ENCODE measurements around the gene IER3. TPM values are rescaled to one million over a fixed set of nuclear protein-coding genes. Genes with fewer than 3 reads are reported as not detected.

Gene IER3
- polyA plus RNA-seq, 1 of the 3 experiments (the other 2 are of a cell fraction), result 12.9 TPM

DNA sequence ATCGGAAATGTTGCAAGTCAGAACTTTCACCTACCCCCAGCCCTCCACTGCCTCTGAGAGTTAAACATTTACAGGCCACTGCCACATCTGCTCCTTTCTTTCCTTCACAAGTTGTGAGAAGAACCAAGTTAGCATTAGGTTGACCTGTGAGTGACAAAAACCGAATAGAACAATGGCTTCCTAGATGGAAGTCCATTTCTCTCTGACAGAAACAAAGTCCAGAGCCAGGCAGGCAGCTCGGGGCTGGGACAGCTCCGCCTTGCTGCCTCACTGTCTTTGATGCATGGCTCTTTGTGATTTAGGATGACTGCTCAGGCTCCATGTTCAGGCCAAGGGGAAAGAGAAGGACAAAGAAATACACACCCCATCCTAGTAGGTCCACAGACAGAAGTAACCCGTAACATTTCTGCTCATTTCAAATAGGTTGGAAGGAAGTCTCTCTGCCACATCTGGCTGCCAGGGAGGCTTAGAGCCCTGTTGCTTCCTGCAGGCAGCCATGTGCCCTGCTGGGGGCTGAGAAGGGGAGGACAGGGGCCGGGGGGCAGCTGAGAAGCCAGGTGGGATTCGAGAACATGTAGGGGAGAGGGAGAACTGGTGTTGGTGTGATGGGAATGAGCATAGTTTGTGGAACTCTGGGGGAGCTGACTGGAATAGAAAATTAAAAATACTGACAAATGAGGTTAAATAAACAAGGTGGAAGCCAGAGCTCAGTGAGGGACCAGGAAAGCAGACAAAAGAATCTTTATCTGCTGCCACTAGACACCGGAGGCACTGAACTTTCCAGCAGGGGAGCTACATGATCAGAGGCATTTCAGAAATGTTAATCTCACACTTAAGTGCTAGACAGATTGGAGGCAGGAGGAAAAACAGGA, 19.5 kb upstream of the IER3 start:
- no peak for DNase-seq
- H3K79me2 ChIP-seq (ENCODE audit: insufficient read depth), result no peaks in the 10 kb centered on the region
- H2AFZ ChIP-seq (ENCODE audit: low read depth), result peak overlapping the region; percentile 75
- no peak overlapping the region for H3K4me3 ChIP-seq (ENCODE audit: low read depth in 2 of 2, low read length in 1 of 2)
- H4K20me1 ChIP-seq (ENCODE audit: insufficient read depth), result no peaks in the 10 kb centered on the region
- no peaks in the 10 kb centered on the region for H3K27me3 ChIP-seq (ENCODE audit: insufficient read depth)
- TF ChIP-seq, protein P1, sequence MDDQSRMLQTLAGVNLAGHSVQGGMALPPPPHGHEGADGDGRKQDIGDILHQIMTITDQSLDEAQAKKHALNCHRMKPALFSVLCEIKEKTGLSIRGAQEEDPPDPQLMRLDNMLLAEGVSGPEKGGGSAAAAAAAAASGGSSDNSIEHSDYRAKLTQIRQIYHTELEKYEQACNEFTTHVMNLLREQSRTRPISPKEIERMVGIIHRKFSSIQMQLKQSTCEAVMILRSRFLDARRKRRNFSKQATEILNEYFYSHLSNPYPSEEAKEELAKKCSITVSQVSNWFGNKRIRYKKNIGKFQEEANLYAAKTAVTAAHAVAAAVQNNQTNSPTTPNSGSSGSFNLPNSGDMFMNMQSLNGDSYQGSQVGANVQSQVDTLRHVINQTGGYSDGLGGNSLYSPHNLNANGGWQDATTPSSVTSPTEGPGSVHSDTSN (IDR thresholded peaks at IDR 0.05), result peak; percentile 78
- TF ChIP-seq, protein P2, sequence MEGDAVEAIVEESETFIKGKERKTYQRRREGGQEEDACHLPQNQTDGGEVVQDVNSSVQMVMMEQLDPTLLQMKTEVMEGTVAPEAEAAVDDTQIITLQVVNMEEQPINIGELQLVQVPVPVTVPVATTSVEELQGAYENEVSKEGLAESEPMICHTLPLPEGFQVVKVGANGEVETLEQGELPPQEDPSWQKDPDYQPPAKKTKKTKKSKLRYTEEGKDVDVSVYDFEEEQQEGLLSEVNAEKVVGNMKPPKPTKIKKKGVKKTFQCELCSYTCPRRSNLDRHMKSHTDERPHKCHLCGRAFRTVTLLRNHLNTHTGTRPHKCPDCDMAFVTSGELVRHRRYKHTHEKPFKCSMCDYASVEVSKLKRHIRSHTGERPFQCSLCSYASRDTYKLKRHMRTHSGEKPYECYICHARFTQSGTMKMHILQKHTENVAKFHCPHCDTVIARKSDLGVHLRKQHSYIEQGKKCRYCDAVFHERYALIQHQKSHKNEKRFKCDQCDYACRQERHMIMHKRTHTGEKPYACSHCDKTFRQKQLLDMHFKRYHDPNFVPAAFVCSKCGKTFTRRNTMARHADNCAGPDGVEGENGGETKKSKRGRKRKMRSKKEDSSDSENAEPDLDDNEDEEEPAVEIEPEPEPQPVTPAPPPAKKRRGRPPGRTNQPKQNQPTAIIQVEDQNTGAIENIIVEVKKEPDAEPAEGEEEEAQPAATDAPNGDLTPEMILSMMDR (IDR thresholded peaks at IDR 0.05), result peak; percentile 26
- TF ChIP-seq TCF12 (IDR thresholded peaks at IDR 0.05), result peak; percentile 28; the same call in 1 of the 2 replicates
- no peak for TF ChIP-seq GABPA (IDR thresholded peaks at IDR 0.05; ENCODE audit: low read depth)
- TF ChIP-seq EZH2phosphoT487 (IDR thresholded peaks at IDR 0.05; ENCODE audit: borderline replicate concordance, low read depth), result no peak
- no peak for TF ChIP-seq SIN3A (IDR thresholded peaks at IDR 0.05; ENCODE audit: borderline replicate concordance, low read depth, low read length)
- 0 out of 4 replicates have a peak, but pooled peaks of 1 of the 2 experiments have one; percentile 19 for TF ChIP-seq EP300 (IDR thresholded peaks at IDR 0.05; ENCODE audit: borderline replicate concordance in 1 of 2, low read depth in 1 of 2, low read length in 1 of 2)
- TF ChIP-seq TEAD4 (IDR thresholded peaks at IDR 0.05; ENCODE audit: borderline replicate concordance, insufficient read depth), result no peak
- TF ChIP-seq, protein P3, sequence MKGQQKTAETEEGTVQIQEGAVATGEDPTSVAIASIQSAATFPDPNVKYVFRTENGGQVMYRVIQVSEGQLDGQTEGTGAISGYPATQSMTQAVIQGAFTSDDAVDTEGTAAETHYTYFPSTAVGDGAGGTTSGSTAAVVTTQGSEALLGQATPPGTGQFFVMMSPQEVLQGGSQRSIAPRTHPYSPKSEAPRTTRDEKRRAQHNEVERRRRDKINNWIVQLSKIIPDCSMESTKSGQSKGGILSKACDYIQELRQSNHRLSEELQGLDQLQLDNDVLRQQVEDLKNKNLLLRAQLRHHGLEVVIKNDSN (IDR thresholded peaks at IDR 0.05; ENCODE audit: borderline replicate concordance, low read depth), result no peak
- H3K9me2 ChIP-seq, result no peaks in the 10 kb centered on the region
- peak overlapping the region; percentile 66 for H3K4me2 ChIP-seq
- H3K36me3 ChIP-seq (replicated peaks in 1 of 2; ENCODE audit: control insufficient read depth in 1 of 2, insufficient read depth in 2 of 2, low read length in 1 of 2), result no peaks in the 10 kb centered on the region
- ChIA-PET CTCF (interaction anchor here (0.9 to 2.0 kb wide), 2 partner anchors 9 to 64 kb away, joined by 3 to 5 read pairs; no protein-coding TSS in a partner anchor), POLR2A (no interaction called here)
- H3K4me1 ChIP-seq (ENCODE audit: control insufficient read depth in 1 of 2, insufficient read depth in 2 of 2, low read depth in 1 of 2, low read length in 1 of 2), result peaks cover 18 to 24% of the 10 kb centered on the region in 2 experiments; a peak in 3 of 4 replicates
- H3F3A ChIP-seq (replicated peaks; ENCODE audit: insufficient read depth), result peaks cover 34% of the 10 kb centered on the region
- WGBS (ENCODE audit: low lambda C conversion rate), result 52% methylated on average over 8 of the region's 8 CpGs
- peak overlapping the region; percentile 80 to 85 for H3K27ac ChIP-seq (ENCODE audit: low read depth in 2 of 2, low read length in 1 of 2)
- H3K9me3 ChIP-seq, result no peaks in the 10 kb centered on the region
- H3K9ac ChIP-seq, result peak overlapping the region; percentile 53

DNA sequence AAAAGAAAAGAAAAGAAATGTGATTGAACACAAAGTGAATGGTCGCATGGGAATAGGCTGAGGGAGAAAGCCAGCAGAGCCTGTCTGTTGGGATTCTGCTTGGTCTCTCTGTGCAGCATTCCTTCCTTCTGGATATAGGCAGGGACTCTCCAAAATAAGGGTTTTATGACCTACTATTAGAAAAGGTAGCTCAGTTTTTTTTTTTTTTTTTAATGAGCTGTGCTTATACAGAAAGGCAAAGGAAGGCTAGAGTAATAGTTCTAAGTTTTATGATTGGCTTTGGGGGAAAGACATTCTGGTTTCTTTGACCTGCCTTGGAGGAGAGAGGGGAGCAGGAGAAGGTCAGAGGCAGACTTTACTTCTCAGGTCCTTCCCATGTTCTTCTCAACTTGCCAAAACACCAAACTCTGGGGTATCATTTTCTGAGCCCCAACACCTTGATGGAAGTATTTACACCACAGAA, 18.8 kb upstream of the IER3 start:
- WGBS (ENCODE audit: low lambda C conversion rate), result 100% methylated on average over 1 of the region's 1 CpG
- POLR2A ChIA-PET, result no interaction called here
- TF ChIP-seq, protein P3 (IDR thresholded peaks at IDR 0.05; ENCODE audit: borderline replicate concordance, low read depth), result no peak
- no peak for TF ChIP-seq YY1 (IDR thresholded peaks at IDR 0.05; ENCODE audit: low read depth)
- TF ChIP-seq FOXJ3 (CRISPR knock-in tag; IDR thresholded peaks at IDR 0.05), result no peak
- TF ChIP-seq MEF2A (IDR thresholded peaks at IDR 0.05; ENCODE audit: borderline replicate concordance, low read depth), result no peak
- no peak for TF ChIP-seq NRF1 (IDR thresholded peaks at IDR 0.05; ENCODE audit: low read depth, low read length)
- TF ChIP-seq, protein P4, sequence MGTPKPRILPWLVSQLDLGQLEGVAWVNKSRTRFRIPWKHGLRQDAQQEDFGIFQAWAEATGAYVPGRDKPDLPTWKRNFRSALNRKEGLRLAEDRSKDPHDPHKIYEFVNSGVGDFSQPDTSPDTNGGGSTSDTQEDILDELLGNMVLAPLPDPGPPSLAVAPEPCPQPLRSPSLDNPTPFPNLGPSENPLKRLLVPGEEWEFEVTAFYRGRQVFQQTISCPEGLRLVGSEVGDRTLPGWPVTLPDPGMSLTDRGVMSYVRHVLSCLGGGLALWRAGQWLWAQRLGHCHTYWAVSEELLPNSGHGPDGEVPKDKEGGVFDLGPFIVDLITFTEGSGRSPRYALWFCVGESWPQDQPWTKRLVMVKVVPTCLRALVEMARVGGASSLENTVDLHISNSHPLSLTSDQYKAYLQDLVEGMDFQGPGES (IDR thresholded peaks at IDR 0.05; ENCODE audit: low read depth, low read length), result no peak
- TF ChIP-seq MXI1 (IDR thresholded peaks at IDR 0.05; ENCODE audit: low read depth, low read length), result no peak

More for the DNA sequence above, 18.8 kb upstream of the IER3 start:
- Histone ChIP-seq H3K9me3 (no peaks in the 10 kb centered on the region), H3K27ac (ENCODE audit: low read depth in 2 of 2, low read length in 1 of 2) (peak overlapping the region; percentile 80 to 85), H3K9me2 (no peaks in the 10 kb centered on the region), H3K4me1 (ENCODE audit: control insufficient read depth in 1 of 2, insufficient read depth in 2 of 2, low read depth in 1 of 2, low read length in 1 of 2) (peaks cover 14 to 24% of the 10 kb centered on the region in 2 experiments; a peak in 3 of 4 replicates), H3K4me2 (no peak overlapping the region; the same call in 1 of the 2 replicates), H3K4me3 (ENCODE audit: low read depth in 2 of 2, low read length in 1 of 2) (no peak overlapping the region), H3K9ac (0 out of 2 replicates have a peak overlapping the region, but pooled peaks have one; percentile 53), H2AFZ (ENCODE audit: low read depth) (peak overlapping the region; percentile 75; the same call in 1 of the 2 replicates), H3K27me3 (ENCODE audit: insufficient read depth) (no peaks in the 10 kb centered on the region), H3K79me2 (ENCODE audit: insufficient read depth) (no peaks in the 10 kb centered on the region), H3K36me3 (replicated peaks in 1 of 2; ENCODE audit: control insufficient read depth in 1 of 2, insufficient read depth in 2 of 2, low read length in 1 of 2) (no peaks in the 10 kb centered on the region), H3F3A (replicated peaks; ENCODE audit: insufficient read depth) (peaks cover 34% of the 10 kb centered on the region), H4K20me1 (ENCODE audit: insufficient read depth) (no peaks in the 10 kb centered on the region)
- no peak for DNase-seq
- CTCF ChIA-PET, result interaction anchor here (0.9 to 2.0 kb wide), 2 partner anchors 8 to 65 kb away, joined by 3 to 5 read pairs; no protein-coding TSS in a partner anchor
